ENCODE results near the gene HCAR2.
"Not testable (repeated sequence)": the region's sequence is repeated elsewhere in the genome, so short reads cannot be mapped to it uniquely, and the experiment has no call there.

DNA sequence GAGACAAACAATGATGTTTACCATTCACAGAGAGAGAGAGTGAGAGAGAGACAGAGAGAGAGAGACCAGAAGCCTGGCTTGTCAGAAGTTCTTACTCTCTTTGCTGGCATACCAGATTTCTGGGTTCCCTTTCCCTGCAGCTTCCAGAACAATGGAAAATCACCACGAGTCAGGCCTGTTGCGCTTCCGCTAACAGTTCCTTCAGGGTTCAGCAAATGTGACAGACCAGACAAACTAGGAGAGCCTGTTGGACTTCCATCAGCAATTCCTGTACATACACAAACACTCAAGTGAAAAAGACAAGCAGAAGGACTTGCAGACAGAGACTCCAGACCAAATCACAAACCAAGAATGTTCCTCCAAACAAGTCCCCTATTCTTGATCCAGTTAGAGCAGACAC lies 6.1 kb upstream of the HCAR2 start:
- not testable (repeated sequence) for TF ChIP-seq POLR2A (IDR thresholded peaks at IDR 0.05)
- TF ChIP-seq, protein P1, sequence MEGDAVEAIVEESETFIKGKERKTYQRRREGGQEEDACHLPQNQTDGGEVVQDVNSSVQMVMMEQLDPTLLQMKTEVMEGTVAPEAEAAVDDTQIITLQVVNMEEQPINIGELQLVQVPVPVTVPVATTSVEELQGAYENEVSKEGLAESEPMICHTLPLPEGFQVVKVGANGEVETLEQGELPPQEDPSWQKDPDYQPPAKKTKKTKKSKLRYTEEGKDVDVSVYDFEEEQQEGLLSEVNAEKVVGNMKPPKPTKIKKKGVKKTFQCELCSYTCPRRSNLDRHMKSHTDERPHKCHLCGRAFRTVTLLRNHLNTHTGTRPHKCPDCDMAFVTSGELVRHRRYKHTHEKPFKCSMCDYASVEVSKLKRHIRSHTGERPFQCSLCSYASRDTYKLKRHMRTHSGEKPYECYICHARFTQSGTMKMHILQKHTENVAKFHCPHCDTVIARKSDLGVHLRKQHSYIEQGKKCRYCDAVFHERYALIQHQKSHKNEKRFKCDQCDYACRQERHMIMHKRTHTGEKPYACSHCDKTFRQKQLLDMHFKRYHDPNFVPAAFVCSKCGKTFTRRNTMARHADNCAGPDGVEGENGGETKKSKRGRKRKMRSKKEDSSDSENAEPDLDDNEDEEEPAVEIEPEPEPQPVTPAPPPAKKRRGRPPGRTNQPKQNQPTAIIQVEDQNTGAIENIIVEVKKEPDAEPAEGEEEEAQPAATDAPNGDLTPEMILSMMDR (IDR thresholded peaks at IDR 0.05), result not testable (repeated sequence)

All from lower leg skin (tissue), 3 donors.